NB4 (cell line): ENCODE data around the gene NLRP3.

ENCODE experiments used
- CTCF ChIP-seq: IDR thresholded peaks from one replicate; pipeline ENCODE4 v1.5.1; 2012; ENCODE audit warnings: low read depth, low read length
- POLR2A ChIP-seq: IDR thresholded peaks from 2 replicates; pipeline ENCODE4 v1.6.1; 2011; ENCODE audit warnings: mild to moderate bottlenecking; ENCODE audit not compliant: insufficient read length; ENCODE audit errors: extremely low read depth

GRCh38 chr1:247453997-247454396, 38.0 kb downstream of the NLRP3 start:
- TF ChIP-seq CTCF (no peak), POLR2A (no peak)
